Gastroesophageal sphincter (tissue), 3 donors: ENCODE measurements around the gene SLC7A6.

Experiments
- EP300 ChIP-seq: sonication (generic); formaldehyde crosslinking; IDR thresholded peaks from one replicate; pipeline ENCODE4 v1.6.1; 2017; ENCODE audit warnings: antibody characterized with exemption, mild to moderate bottlenecking
- POLR2A ChIP-seq, 2 donors: fragments of 450-650 bp; IDR thresholded peaks; one replicate each; pipeline ENCODE4 v1.6.1; 2017; ENCODE audit warnings: antibody characterized with exemption in 2 of 2, mild to moderate bottlenecking in 2 of 2, moderate library complexity in 1 of 2
- POLR2AphosphoS5 ChIP-seq: sonication (generic); formaldehyde crosslinking; IDR thresholded peaks from one replicate; pipeline ENCODE4 v1.6.1; 2017; ENCODE audit warnings: antibody characterized with exemption
- TF ChIP-seq, protein P1 (sequence below), 4 experiments: fragments of 200-600 bp in 2 of 4; fragments of 450-650 bp in 2 of 4; sonication (generic) in 1 of 4; IDR thresholded peaks; one replicate each; pipeline ENCODE4 v1.5.1; 2017 to 2019; ENCODE audit warnings: antibody characterized with exemption in 4 of 4, mild to moderate bottlenecking in 2 of 4, moderate library complexity in 2 of 4

DNA sequence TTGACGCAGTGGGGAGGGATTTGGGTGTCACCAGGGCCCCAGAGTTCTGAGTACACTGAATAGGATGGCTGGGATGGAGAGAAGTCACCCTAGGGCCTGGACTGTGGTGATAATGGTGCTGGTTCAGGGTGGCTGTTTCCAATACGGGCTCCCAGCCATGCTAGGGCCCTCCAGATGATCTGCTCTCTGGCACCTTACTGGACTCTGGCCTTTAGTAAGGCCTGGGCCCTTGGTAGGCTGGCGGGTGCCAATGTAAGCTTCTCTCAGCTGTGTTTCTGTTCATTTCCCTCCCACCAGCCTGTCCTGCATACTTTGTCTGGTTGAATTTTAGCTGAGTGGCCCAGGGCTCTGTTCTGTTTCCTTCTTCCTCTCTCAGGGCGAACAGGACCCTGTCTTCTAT lies 16.4 kb upstream of the SLC7A6 start:
- TF ChIP-seq, protein P1, sequence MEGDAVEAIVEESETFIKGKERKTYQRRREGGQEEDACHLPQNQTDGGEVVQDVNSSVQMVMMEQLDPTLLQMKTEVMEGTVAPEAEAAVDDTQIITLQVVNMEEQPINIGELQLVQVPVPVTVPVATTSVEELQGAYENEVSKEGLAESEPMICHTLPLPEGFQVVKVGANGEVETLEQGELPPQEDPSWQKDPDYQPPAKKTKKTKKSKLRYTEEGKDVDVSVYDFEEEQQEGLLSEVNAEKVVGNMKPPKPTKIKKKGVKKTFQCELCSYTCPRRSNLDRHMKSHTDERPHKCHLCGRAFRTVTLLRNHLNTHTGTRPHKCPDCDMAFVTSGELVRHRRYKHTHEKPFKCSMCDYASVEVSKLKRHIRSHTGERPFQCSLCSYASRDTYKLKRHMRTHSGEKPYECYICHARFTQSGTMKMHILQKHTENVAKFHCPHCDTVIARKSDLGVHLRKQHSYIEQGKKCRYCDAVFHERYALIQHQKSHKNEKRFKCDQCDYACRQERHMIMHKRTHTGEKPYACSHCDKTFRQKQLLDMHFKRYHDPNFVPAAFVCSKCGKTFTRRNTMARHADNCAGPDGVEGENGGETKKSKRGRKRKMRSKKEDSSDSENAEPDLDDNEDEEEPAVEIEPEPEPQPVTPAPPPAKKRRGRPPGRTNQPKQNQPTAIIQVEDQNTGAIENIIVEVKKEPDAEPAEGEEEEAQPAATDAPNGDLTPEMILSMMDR (IDR thresholded peaks at IDR 0.05) = no peak
- TF ChIP-seq POLR2AphosphoS5 (no peak), POLR2A (IDR thresholded peaks at IDR 0.05) (no peak), EP300 (no peak)
